IMR-90 (cell line): Measurements from ENCODE around the gene PIGP.
"Not testable (repeated sequence)": the region's sequence is repeated elsewhere in the genome, so short reads cannot be mapped to it uniquely, and the experiment has no call there.

Experiments
- BHLHE40 ChIP-seq: fragments of 150-350 bp; IDR thresholded peaks from 2 replicates; pipeline ENCODE4 v1.6.1; 2016; ENCODE audit warnings: mild to moderate bottlenecking, low read depth, low read length
- CEBPB ChIP-seq: IDR thresholded peaks from 2 replicates; pipeline ENCODE4 v1.6.1; 2012; ENCODE audit warnings: low read depth, low read length, improper control_type of control experiment
- CTCF ChIP-seq: conservative IDR thresholded peaks from 2 replicates; pipeline ENCODE4 v1.5.1; 2012; ENCODE audit warnings: mild to moderate bottlenecking, low read depth, low read length, improper control_type of control experiment
- ELK1 ChIP-seq: fragments of 150-350 bp; IDR thresholded peaks from 2 replicates; pipeline ENCODE4 v1.6.1; 2016; ENCODE audit warnings: low read depth, mild to moderate bottlenecking, low read length, moderate library complexity, borderline replicate concordance
- FOS ChIP-seq: fragments of 150-350 bp; IDR thresholded peaks from 2 replicates; pipeline ENCODE4 v1.6.1; 2016; ENCODE audit warnings: low read depth, low read length
- MAFK ChIP-seq: IDR thresholded peaks from 2 replicates; pipeline ENCODE4 v1.6.1; 2012; ENCODE audit warnings: low read depth, low read length, improper control_type of control experiment
- MAZ ChIP-seq: IDR thresholded peaks from 2 replicates; pipeline ENCODE4 v1.6.1; 2012; ENCODE audit warnings: low read depth, mild to moderate bottlenecking, low read length, improper control_type of control experiment, moderate library complexity, borderline replicate concordance
- NFE2L2 ChIP-seq: fragments of 150-350 bp; IDR thresholded peaks from 2 replicates; pipeline ENCODE4 v1.6.1; 2016; ENCODE audit warnings: low read depth, mild to moderate bottlenecking, low read length
- POLR2A ChIP-seq: IDR thresholded peaks from 2 replicates; pipeline ENCODE4 v1.6.1; 2012; ENCODE audit warnings: mild to moderate bottlenecking, low read depth, low read length
- RAD21 ChIP-seq: IDR thresholded peaks from 2 replicates; pipeline ENCODE4 v1.6.1; 2012; ENCODE audit warnings: low read length, improper control_type of control experiment
- RCOR1 ChIP-seq: IDR thresholded peaks from 2 replicates; pipeline ENCODE4 v1.6.1; 2012; ENCODE audit warnings: mild to moderate bottlenecking, low read length, improper control_type of control experiment; ENCODE audit not compliant: insufficient replicate concordance
- RFX5 ChIP-seq: IDR thresholded peaks from 2 replicates; pipeline ENCODE4 v1.8.0; 2012; ENCODE audit warnings: low read depth, mild to moderate bottlenecking, low read length, moderate library complexity
- SMC3 ChIP-seq: fragments of 150-350 bp; IDR thresholded peaks from 2 replicates; pipeline ENCODE4 v1.6.1; 2016; ENCODE audit warnings: low read depth, mild to moderate bottlenecking, antibody characterized with exemption, low read length, moderate library complexity
- USF2 ChIP-seq: fragments of 150-350 bp; IDR thresholded peaks from 2 replicates; pipeline ENCODE4 v1.6.1; 2017; ENCODE audit warnings: mild to moderate bottlenecking, antibody characterized with exemption, low read length, low read depth

- TF ChIP-seq RFX5, CTCF, CEBPB, USF2, RAD21, BHLHE40, POLR2A, NFE2L2, RCOR1, FOS, SMC3, MAZ, MAFK, ELK1: not testable (repeated sequence)
Measured at GRCh38 chr21:37034394-37034793, 38.5 kb downstream of the PIGP start.
